ENCODE results near the gene GARIN3.

DNA sequence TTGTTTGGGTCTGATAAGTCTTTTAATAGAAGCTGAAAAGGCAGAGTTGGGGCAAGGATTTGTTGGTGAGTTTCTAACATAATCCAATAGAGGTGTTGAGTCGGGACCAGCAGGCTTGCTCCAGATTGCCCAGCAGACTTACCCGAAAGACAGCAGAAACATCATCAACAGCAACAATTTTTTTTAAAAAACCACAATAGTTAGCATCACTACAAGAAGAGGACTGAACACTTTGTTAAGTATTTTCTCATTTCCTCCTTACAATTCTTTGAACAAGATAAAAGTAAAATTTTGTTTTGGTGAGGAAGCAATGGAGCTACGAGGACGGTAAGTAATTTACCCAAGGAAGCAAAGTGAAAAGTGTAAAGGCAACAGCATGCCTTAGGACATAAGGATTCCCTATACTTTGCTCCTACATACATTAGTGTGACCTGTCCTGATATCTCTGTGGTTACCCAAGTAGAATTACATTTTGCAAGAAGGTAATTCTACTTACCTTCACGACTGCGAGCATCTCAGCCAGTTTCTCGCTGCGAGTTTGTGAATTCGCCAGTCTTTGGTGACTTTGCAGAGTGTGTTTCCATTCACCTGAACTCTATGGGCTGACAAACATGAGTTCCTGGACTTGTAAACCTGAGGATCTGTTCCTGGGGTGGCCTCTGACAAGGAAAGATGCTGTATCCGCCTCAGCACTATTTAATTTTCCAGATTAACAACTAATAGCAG, 27.8 kb upstream of the GARIN3 start:
- TF ChIP-seq, protein P1, sequence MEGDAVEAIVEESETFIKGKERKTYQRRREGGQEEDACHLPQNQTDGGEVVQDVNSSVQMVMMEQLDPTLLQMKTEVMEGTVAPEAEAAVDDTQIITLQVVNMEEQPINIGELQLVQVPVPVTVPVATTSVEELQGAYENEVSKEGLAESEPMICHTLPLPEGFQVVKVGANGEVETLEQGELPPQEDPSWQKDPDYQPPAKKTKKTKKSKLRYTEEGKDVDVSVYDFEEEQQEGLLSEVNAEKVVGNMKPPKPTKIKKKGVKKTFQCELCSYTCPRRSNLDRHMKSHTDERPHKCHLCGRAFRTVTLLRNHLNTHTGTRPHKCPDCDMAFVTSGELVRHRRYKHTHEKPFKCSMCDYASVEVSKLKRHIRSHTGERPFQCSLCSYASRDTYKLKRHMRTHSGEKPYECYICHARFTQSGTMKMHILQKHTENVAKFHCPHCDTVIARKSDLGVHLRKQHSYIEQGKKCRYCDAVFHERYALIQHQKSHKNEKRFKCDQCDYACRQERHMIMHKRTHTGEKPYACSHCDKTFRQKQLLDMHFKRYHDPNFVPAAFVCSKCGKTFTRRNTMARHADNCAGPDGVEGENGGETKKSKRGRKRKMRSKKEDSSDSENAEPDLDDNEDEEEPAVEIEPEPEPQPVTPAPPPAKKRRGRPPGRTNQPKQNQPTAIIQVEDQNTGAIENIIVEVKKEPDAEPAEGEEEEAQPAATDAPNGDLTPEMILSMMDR (IDR thresholded peaks at IDR 0.05; ENCODE audit: extremely low read depth in 1 of 2, insufficient read depth in 1 of 2, low read depth in 1 of 2, low read length in 2 of 2) = no peak
- no peak for TF ChIP-seq POLR2A (IDR thresholded peaks at IDR 0.05; ENCODE audit: low read depth, low read length)
